Neuronal stem cell (in vitro differentiated cells): ENCODE data around the gene STUB1.
A peak's percentile ranks its signal among the peaks of the same experiment; 100 is the strongest.

Experiments used
- DNase-seq: peaks from one replicate; pipeline ENCODE4 v3.0.0-alpha.2; 2013; ENCODE audit warnings: low spot score
- H2AFZ ChIP-seq: one replicate; pipeline ENCODE4 v1.6.1; 2013; ENCODE audit warnings: mild to moderate bottlenecking, low read length, inconsistent platforms
- H2AK5ac ChIP-seq: 2 replicates; pipeline ENCODE4 v1.6.1; 2013; ENCODE audit warnings: low read depth, mild to moderate bottlenecking, inconsistent platforms, low read length, moderate library complexity, mixed read lengths
- H2BK120ac ChIP-seq: 2 replicates; pipeline ENCODE4 v1.6.1; 2013; ENCODE audit warnings: low read depth, mild to moderate bottlenecking, inconsistent platforms, low read length, moderate library complexity, mixed read lengths
- H2BK12ac ChIP-seq: one replicate; pipeline ENCODE4 v1.6.1; 2013; ENCODE audit warnings: low read length, inconsistent platforms
- H2BK15ac ChIP-seq: 2 replicates; pipeline ENCODE4 v1.6.1; 2013; ENCODE audit warnings: mild to moderate bottlenecking, low read length, inconsistent platforms, mixed read lengths
- H2BK5ac ChIP-seq: one replicate; pipeline ENCODE4 v1.6.1; 2013; ENCODE audit warnings: inconsistent platforms, mild to moderate bottlenecking, low read length, moderate library complexity
- H3K14ac ChIP-seq: one replicate; pipeline ENCODE4 v1.6.1; 2013; ENCODE audit warnings: low read length, inconsistent platforms
- H3K18ac ChIP-seq: 2 replicates; pipeline ENCODE4 v1.6.1; 2013; ENCODE audit warnings: low read length, inconsistent platforms
- H3K23ac ChIP-seq: 2 replicates; pipeline ENCODE4 v1.6.1; 2013; ENCODE audit warnings: low read depth, mild to moderate bottlenecking, mixed read lengths, low read length, inconsistent platforms; ENCODE audit not compliant: poor library complexity
- H3K27ac ChIP-seq: replicated peaks from 3 replicates; pipeline ENCODE4 v1.5.1; 2013; ENCODE audit warnings: low read length, inconsistent platforms
- H3K27me3 ChIP-seq, 3 experiments: 2 replicates each; pipeline ENCODE4 v1.6.1; 2013; ENCODE audit warnings: low read length in 3 of 3, mild to moderate bottlenecking in 2 of 3, inconsistent platforms in 1 of 3, low read depth in 1 of 3, mixed read lengths in 1 of 3, moderate library complexity in 1 of 3; ENCODE audit not compliant: control insufficient read depth in 3 of 3, insufficient read depth in 3 of 3
- H3K36me3 ChIP-seq, 2 donors: replicated peaks in 1 of 2; 2 replicates each; pipeline ENCODE4 v1.6.1; 2013; ENCODE audit warnings: low read length in 2 of 2; ENCODE audit not compliant: control insufficient read depth in 2 of 2, insufficient read depth in 2 of 2
- H3K4ac ChIP-seq: 2 replicates; pipeline ENCODE4 v1.6.1; 2013; ENCODE audit warnings: inconsistent platforms, mild to moderate bottlenecking, low read length, moderate library complexity
- H3K4me1 ChIP-seq, 2 donors: 1 replicate in 1 of 2; 2 replicates in 1 of 2; pipeline ENCODE4 v1.6.1; 2013; ENCODE audit warnings: low read length in 2 of 2, low read depth in 1 of 2; ENCODE audit not compliant: control insufficient read depth in 2 of 2, insufficient read depth in 1 of 2
- H3K4me2 ChIP-seq: one replicate; pipeline ENCODE4 v1.6.1; 2013; ENCODE audit warnings: mild to moderate bottlenecking, low read length, inconsistent platforms; ENCODE audit not compliant: insufficient read depth, poor library complexity, severe bottlenecking
- H3K4me3 ChIP-seq, 2 donors: 2 replicates each; pipeline ENCODE4 v1.5.1; 2013; ENCODE audit warnings: low read length in 2 of 2, mild to moderate bottlenecking in 2 of 2, inconsistent platforms in 1 of 2, moderate library complexity in 1 of 2
- H3K79me1 ChIP-seq: one replicate; pipeline ENCODE4 v1.6.1; 2013; ENCODE audit warnings: low read depth, mild to moderate bottlenecking, inconsistent platforms, low read length, moderate library complexity
- H3K9ac ChIP-seq: one replicate; pipeline ENCODE4 v1.6.1; 2013; ENCODE audit warnings: mild to moderate bottlenecking, low read depth, low read length, inconsistent platforms; ENCODE audit not compliant: poor library complexity
- H3K9me3 ChIP-seq, 2 donors: replicated peaks in 1 of 2; 2 replicates each; pipeline versions ENCODE3 to v1.6.1; 2013; ENCODE audit warnings: low read length in 2 of 2, mild to moderate bottlenecking in 2 of 2, inconsistent platforms in 1 of 2, low read depth in 1 of 2, mixed read lengths in 1 of 2, moderate library complexity in 1 of 2; ENCODE audit not compliant: control insufficient read depth in 2 of 2, insufficient read depth in 1 of 2
- H4K8ac ChIP-seq: one replicate; pipeline ENCODE4 v1.6.1; 2013; ENCODE audit warnings: low read depth, mild to moderate bottlenecking, inconsistent platforms, low read length, moderate library complexity
- H4K91ac ChIP-seq: one replicate; pipeline ENCODE4 v1.6.1; 2013; ENCODE audit warnings: low read length, low read depth, mild to moderate bottlenecking, inconsistent platforms; ENCODE audit not compliant: poor library complexity
- WGBS, 2 donors: extraction: QIAGEN DNeasy Blood & Tissue Kit; methylation state at CpG; one replicate each; pipeline ENCODE4 v1.1.7; 2013; ENCODE audit warnings: missing lambda C conversion rate in 2 of 2, mixed read lengths in 1 of 2; ENCODE audit not compliant: insufficient read length in 2 of 2, insufficient replicate concordance in 1 of 2; ENCODE audit errors: extremely low coverage in 2 of 2; 5-methylcytosine and 5-hydroxymethylcytosine counted together

Gene STUB1

GRCh38 chr16:721765-722540 lies 41.7 kb downstream of the STUB1 start:
- Histone ChIP-seq H3K18ac (peak overlapping the region; percentile 95), H2BK12ac (peak overlapping the region; percentile 41), H3K27ac (peak overlapping the region; percentile 49), H4K91ac (no peak overlapping the region), H3K14ac (peak overlapping the region; percentile 56), H2BK120ac (no peak overlapping the region), H3K23ac (peak overlapping the region; percentile 99), H2BK15ac (peak overlapping the region; percentile 96), H3K4ac (peak overlapping the region; percentile 93), H3K27me3 (peaks cover 0 to 6% (median 0%) of the 10 kb centered on the region in 3 experiments), H3K79me1 (peaks cover 29% of the 10 kb centered on the region), H2BK5ac (peak overlapping the region; percentile 87), H3K9me3 (no peaks in the 10 kb centered on the region), H2AK5ac (peak overlapping the region; percentile 100), H3K4me1 (peaks cover 37 to 42% of the 10 kb centered on the region in 2 donors), H3K36me3 (peaks cover 11 to 25% of the 10 kb centered on the region in 2 donors), H4K8ac (peak overlapping the region; percentile 43), H3K4me2 (peak overlapping the region; percentile 67), H2AFZ (no peak overlapping the region), H3K4me3 (peak overlapping the region; percentile 76 to 93), H3K9ac (peak overlapping the region; percentile 100)
- no CpG with 5 or more reads among the region's 51 CpGs for WGBS, 2 donors
- no peak for DNase-seq

GRCh38 chr16:722835-723633 lies 42.8 kb downstream of the STUB1 start:
- Histone ChIP-seq H2AFZ (no peak overlapping the region), H3K23ac (no peak overlapping the region), H3K27me3 (peaks cover 0 to 13% (median 0%) of the 10 kb centered on the region in 3 experiments), H3K36me3 (peaks cover 4 to 14% of the 10 kb centered on the region in 2 donors), H2BK12ac (no peak overlapping the region), H2BK5ac (peak overlapping the region; percentile 16), H3K4me2 (no peak overlapping the region), H3K9me3 (no peaks in the 10 kb centered on the region), H4K91ac (no peak overlapping the region), H3K14ac (no peak overlapping the region), H3K4me1 (peaks cover 30 to 37% of the 10 kb centered on the region in 2 donors), H2BK120ac (no peak overlapping the region), H3K27ac (no peak overlapping the region), H3K4me3 (no peak overlapping the region), H2AK5ac (peak overlapping the region; percentile 61), H2BK15ac (no peak overlapping the region), H3K9ac (no peak overlapping the region), H3K79me1 (peaks cover 24% of the 10 kb centered on the region), H3K18ac (no peak overlapping the region), H3K4ac (no peak overlapping the region), H4K8ac (no peak overlapping the region)
- no peak for DNase-seq
- WGBS, 2 donors: no CpG with 5 or more reads among the region's 24 CpGs

- no peak overlapping the region for H2BK15ac ChIP-seq
- H3K4me2 ChIP-seq: no peak overlapping the region
- no peak overlapping the region for H3K9ac ChIP-seq
- H3K4ac ChIP-seq: no peak overlapping the region
- peaks cover 19% of the 10 kb centered on the region for H3K79me1 ChIP-seq
- no peak overlapping the region for H4K91ac ChIP-seq
- no peak overlapping the region for H3K27ac ChIP-seq
- H3K23ac ChIP-seq: no peak overlapping the region
- H3K9me3 ChIP-seq: no peaks in the 10 kb centered on the region
- H3K14ac ChIP-seq: no peak overlapping the region
- no peak overlapping the region for H3K4me3 ChIP-seq
- DNase-seq: no peak
- no CpG with 5 or more reads among the region's 9 CpGs for WGBS, 2 donors
- peaks cover 4 to 7% of the 10 kb centered on the region in 2 donors for H3K36me3 ChIP-seq
- H2BK12ac ChIP-seq: no peak overlapping the region
- H4K8ac ChIP-seq: no peak overlapping the region
- no peak overlapping the region for H3K18ac ChIP-seq
- H3K4me1 ChIP-seq: peaks cover 27 to 30% of the 10 kb centered on the region in 2 donors
- H2BK5ac ChIP-seq: peak overlapping the region; percentile 16
- H3K27me3 ChIP-seq: peaks cover 0 to 16% (median 0%) of the 10 kb centered on the region in 3 experiments
- no peak overlapping the region for H2AK5ac ChIP-seq
- no peak overlapping the region for H2AFZ ChIP-seq
- no peak overlapping the region for H2BK120ac ChIP-seq
Observed at GRCh38 chr16:723695-724094, 43.5 kb downstream of the STUB1 start.
